Measurements from ENCODE around the gene ZNF778. TPM values are rescaled to one million over a fixed set of nuclear protein-coding genes. Genes with fewer than 3 reads are reported as not detected.
"Not testable (repeated sequence)": the region's sequence is repeated elsewhere in the genome, so short reads cannot be mapped to it uniquely, and the experiment has no call there.

ZNF778 gene
- total RNA-seq, 1 donor from 2014 or later, result 35.5 TPM

DNA sequence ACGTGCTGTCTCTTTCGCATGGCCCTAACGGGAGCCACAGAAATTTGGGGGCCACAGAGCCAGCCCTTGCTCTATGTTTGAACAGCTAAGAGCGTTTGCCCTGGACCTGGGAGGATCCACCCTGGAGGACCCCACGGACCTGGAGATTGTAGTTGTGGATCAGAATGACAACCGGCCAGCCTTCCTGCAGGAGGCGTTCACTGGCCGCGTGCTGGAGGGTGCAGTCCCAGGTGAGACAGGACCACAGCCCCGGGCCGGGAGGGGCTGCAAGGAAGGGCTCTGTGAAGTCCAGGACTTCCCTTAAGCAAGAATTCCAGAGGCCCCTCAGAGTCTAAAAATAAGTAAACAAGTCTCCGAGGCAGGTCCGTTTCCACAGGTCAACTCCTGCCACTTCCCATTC, 34.0 kb upstream of the ZNF778 start:
- Mint-ChIP-seq H3K27me3 (ENCODE audit: unreplicated experiment) (peaks cover 9% of the 10 kb centered on the region), H3K4me3 (ENCODE audit: unreplicated experiment) (no peak overlapping the region), H3K9me3 (ENCODE audit: unreplicated experiment) (no peaks in the 10 kb centered on the region), H3K27ac (ENCODE audit: unreplicated experiment) (no peak overlapping the region), H3K36me3 (ENCODE audit: low read depth, unreplicated experiment) (no peaks in the 10 kb centered on the region), H3K4me1 (ENCODE audit: unreplicated experiment) (peaks cover 4% of the 10 kb centered on the region)
- no peak for DNase-seq (ENCODE audit: low spot score)
- TF ChIP-seq, protein P1, sequence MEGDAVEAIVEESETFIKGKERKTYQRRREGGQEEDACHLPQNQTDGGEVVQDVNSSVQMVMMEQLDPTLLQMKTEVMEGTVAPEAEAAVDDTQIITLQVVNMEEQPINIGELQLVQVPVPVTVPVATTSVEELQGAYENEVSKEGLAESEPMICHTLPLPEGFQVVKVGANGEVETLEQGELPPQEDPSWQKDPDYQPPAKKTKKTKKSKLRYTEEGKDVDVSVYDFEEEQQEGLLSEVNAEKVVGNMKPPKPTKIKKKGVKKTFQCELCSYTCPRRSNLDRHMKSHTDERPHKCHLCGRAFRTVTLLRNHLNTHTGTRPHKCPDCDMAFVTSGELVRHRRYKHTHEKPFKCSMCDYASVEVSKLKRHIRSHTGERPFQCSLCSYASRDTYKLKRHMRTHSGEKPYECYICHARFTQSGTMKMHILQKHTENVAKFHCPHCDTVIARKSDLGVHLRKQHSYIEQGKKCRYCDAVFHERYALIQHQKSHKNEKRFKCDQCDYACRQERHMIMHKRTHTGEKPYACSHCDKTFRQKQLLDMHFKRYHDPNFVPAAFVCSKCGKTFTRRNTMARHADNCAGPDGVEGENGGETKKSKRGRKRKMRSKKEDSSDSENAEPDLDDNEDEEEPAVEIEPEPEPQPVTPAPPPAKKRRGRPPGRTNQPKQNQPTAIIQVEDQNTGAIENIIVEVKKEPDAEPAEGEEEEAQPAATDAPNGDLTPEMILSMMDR (IDR thresholded peaks at IDR 0.05; ENCODE audit: unreplicated experiment), result no peak

DNA sequence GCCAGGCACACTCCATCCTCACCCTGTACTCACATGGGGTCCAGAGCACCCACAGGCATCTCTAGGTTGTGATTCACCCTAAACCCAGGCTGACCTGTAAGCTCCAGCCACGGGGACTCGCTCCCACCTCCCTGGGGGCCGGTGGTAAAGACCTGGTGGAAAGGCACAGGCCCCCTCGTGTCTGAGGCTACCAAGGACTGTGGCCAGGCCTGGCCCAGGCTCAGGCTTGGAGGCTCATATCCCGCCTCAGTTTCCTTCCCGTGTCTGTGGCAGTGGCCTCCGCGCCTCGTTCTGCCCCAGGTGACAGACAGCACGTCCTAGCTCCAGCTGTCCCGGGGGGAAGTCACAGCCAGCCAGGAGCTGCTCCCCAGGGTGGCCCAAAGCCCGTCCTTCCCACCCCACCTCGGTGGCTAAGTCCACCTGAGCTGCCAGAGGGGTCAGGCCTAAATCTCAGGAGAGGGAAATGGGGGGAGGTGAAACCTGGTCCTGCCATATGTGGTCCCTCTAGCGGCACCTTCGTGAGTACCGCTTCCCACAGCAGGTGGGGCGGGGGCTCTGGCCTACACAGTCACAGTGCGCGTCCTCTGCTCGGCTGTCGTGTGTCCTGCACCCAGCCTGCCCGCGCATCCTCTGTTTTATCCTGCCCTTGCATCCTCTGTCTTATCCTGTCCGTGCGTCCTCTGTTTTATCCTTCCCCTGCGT, 33.4 kb upstream of the ZNF778 start:
- no peak overlapping the region for H3K4me3 Mint-ChIP-seq (ENCODE audit: unreplicated experiment)
- DNase-seq (ENCODE audit: low spot score), result no peak
- H3K4me1 Mint-ChIP-seq (ENCODE audit: unreplicated experiment), result peaks cover 4% of the 10 kb centered on the region
- H3K9me3 Mint-ChIP-seq (ENCODE audit: unreplicated experiment), result no peaks in the 10 kb centered on the region
- TF ChIP-seq, protein P1 (IDR thresholded peaks at IDR 0.05; ENCODE audit: unreplicated experiment), result no peak
- no peak overlapping the region for H3K27ac Mint-ChIP-seq (ENCODE audit: unreplicated experiment)
- H3K36me3 Mint-ChIP-seq (ENCODE audit: low read depth, unreplicated experiment), result no peaks in the 10 kb centered on the region
- peaks cover 12% of the 10 kb centered on the region for H3K27me3 Mint-ChIP-seq (ENCODE audit: unreplicated experiment)

DNA sequence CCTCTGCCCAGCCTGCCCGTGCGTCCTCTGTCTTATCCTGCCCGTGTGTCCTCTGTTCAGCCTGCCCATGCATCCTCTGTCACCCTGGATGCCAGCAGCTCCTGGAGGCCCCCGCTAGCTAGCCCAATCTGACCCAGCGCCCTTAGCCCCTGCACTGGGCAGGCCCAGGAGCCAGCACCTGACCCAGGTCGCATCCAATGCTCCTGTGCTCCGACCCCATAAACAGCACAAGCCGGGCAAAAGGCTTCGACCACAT, 32.9 kb upstream of the ZNF778 start:
- Mint-ChIP-seq H3K36me3 (ENCODE audit: low read depth, unreplicated experiment) (no peaks in the 10 kb centered on the region), H3K9me3 (ENCODE audit: unreplicated experiment) (no peaks in the 10 kb centered on the region), H3K4me3 (ENCODE audit: unreplicated experiment) (no peak overlapping the region), H3K27me3 (ENCODE audit: unreplicated experiment) (peaks cover 15% of the 10 kb centered on the region), H3K27ac (ENCODE audit: unreplicated experiment) (no peak overlapping the region), H3K4me1 (ENCODE audit: unreplicated experiment) (peaks cover 4% of the 10 kb centered on the region)
- TF ChIP-seq, protein P1 (IDR thresholded peaks at IDR 0.05; ENCODE audit: unreplicated experiment), result no peak
- no peak for DNase-seq (ENCODE audit: low spot score)

DNA sequence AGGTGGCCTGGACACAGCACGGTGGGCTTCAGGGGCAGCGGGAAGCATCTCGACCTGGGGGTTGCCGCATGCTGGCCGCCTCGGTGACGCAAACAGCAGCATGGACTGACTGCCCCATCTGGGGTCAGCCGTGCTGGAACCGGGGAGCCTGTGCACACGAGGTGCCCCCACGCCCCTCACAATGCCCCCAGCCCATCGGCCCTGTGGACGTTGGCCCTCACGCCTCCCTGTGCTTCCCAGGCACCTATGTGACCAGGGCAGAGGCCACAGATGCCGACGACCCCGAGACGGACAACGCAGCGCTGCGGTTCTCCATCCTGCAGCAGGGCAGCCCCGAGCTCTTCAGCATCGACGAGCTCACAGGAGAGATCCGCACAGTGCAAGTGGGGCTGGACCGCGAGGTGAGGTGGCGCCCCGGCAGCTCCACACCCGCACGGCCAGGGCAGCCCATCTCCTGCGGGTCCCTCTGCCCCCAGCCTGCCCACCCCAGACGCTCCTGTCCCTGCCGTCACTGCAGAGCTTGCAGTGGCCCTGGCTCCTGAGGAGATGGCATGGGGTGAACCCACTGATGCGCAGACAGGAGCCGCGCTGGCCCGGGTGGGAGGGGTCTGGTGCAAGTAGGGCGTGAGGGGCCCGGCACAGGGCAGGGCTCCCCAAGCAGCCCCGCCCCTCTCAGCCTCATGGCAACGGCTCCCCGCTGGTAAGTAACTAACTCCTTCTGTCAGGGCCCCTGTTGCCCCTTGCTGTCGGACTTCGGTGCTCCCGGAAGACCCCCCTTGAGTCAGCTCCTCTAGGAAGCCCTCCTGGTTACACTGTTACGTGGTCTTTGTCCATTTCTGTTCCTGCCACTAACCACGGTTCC, 32.3 kb upstream of the ZNF778 start:
- Mint-ChIP-seq H3K27ac (ENCODE audit: unreplicated experiment) (no peak overlapping the region), H3K36me3 (ENCODE audit: low read depth, unreplicated experiment) (no peaks in the 10 kb centered on the region), H3K4me3 (ENCODE audit: unreplicated experiment) (no peak overlapping the region), H3K9me3 (ENCODE audit: unreplicated experiment) (no peaks in the 10 kb centered on the region), H3K4me1 (ENCODE audit: unreplicated experiment) (peaks cover 4% of the 10 kb centered on the region), H3K27me3 (ENCODE audit: unreplicated experiment) (peaks cover 18% of the 10 kb centered on the region)
- DNase-seq (ENCODE audit: low spot score), result no peak
- TF ChIP-seq, protein P1 (IDR thresholded peaks at IDR 0.05; ENCODE audit: unreplicated experiment), result no peak

DNA sequence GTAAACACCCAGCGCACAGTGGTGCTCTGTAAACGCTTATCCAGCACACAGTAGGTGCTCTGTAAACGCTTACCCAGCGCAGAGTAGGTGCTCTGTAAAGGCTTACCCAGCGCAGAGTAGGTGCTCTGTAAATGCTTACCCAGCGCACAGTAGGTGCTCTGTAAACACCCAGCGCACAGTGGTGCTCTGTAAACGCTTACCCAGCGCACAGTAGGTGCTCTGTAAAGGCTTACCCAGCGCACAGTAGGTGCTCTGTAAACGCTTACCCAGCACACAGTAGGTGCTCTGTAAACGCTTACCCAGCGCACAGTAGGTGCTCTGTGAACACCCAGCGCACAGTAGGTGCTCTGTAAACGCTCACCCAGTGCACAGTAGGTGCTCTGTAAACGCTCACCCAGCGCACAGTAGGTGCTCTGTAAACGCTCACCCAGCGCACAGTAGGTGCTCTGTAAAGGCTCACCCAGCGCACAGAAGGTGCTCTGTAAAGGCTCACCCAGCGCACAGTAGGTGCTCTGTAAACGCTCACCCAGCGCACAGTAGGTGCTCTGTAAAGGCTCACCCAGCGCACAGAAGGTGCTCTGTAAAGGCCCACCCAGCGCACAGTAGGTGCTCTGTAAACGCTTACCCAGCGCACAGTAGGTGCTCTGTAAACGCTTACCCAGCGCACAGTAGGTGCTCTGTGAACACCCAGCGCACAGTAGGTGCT, 31.5 kb upstream of the ZNF778 start:
- H3K4me1 Mint-ChIP-seq (ENCODE audit: unreplicated experiment); H3K9me3 Mint-ChIP-seq (ENCODE audit: unreplicated experiment); H3K27ac Mint-ChIP-seq (ENCODE audit: unreplicated experiment); H3K4me3 Mint-ChIP-seq (ENCODE audit: unreplicated experiment); DNase-seq (ENCODE audit: low spot score); H3K36me3 Mint-ChIP-seq (ENCODE audit: low read depth, unreplicated experiment): not testable (repeated sequence)
- H3K27me3 Mint-ChIP-seq (ENCODE audit: unreplicated experiment), result peaks cover 19% of the 10 kb centered on the region

DNA sequence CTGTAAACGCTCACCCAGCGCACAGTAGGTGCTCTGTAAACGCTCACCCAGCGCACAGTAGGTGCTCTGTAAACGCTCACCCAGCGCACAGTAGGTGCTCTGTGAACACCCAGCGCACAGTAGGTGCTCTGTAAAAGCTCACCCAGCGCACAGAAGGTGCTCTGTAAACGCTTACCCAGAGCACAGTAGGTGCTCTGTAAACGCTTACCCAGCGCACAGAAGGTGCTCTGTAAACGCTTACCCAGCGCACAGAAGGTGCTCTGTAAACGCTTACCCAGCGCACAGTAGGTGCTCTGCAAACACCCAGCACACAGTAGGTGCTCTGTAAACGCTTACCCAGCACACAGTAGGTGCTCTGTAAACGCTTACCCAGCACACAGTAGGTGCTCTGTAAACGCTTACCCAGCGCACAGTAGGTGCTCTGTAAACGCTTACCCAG, 30.9 kb upstream of the ZNF778 start:
- DNase-seq (ENCODE audit: low spot score); H3K9me3 Mint-ChIP-seq (ENCODE audit: unreplicated experiment); H3K4me3 Mint-ChIP-seq (ENCODE audit: unreplicated experiment); H3K27ac Mint-ChIP-seq (ENCODE audit: unreplicated experiment); H3K4me1 Mint-ChIP-seq (ENCODE audit: unreplicated experiment); H3K36me3 Mint-ChIP-seq (ENCODE audit: low read depth, unreplicated experiment): not testable (repeated sequence)
- H3K27me3 Mint-ChIP-seq (ENCODE audit: unreplicated experiment), result peaks cover 19% of the 10 kb centered on the region
